Sigmoid colon (tissue), 7 donors: ENCODE measurements around the gene XKR3. TPM values are rescaled to one million over a fixed set of nuclear protein-coding genes. Genes with fewer than 3 reads are reported as not detected.

Experiments used
- DNase-seq: peaks from one replicate; pipeline ENCODE4 v3.0.0-alpha.2; 2019
- H3K27ac ChIP-seq, 4 donors: fragments of 200-600 bp; sonication (generic); one replicate each; pipeline ENCODE4 v1.5.1; 2016 to 2019; ENCODE audit warnings: mild to moderate bottlenecking in 1 of 4
- H3K27me3 ChIP-seq, 3 donors: fragments of 200-600 bp; sonication (generic); one replicate each; pipeline ENCODE4 v1.5.1; 2019; ENCODE audit warnings: mild to moderate bottlenecking in 1 of 3
- H3K36me3 ChIP-seq, 4 donors: fragments of 200-600 bp; sonication (generic); one replicate each; pipeline ENCODE4 v1.5.1; 2016 to 2019
- H3K4me1 ChIP-seq, 4 donors: fragments of 200-600 bp; sonication (generic); one replicate each; pipeline ENCODE4 v1.5.1; 2017 to 2019
- H3K4me3 ChIP-seq, 4 donors: fragments of 200-600 bp; sonication (generic); one replicate each; pipeline ENCODE4 v1.5.1; 2017 to 2019; ENCODE audit warnings: mild to moderate bottlenecking in 2 of 4, moderate library complexity in 1 of 4
- H3K9me3 ChIP-seq, 4 donors: fragments of 200-600 bp in 3 of 4; sonication (generic) in 3 of 4; one replicate each; pipeline versions ENCODE4 v1.5.1 to v1.6.1; 2013 to 2019
- CTCF ChIP-seq, 4 experiments: fragments of 450-650 bp in 3 of 4; fragments of 200-600 bp in 1 of 4; IDR thresholded peaks; one replicate each; pipeline ENCODE4 v1.5.1; 2016 to 2019; ENCODE audit warnings: antibody characterized with exemption in 4 of 4, mild to moderate bottlenecking in 3 of 4, moderate library complexity in 2 of 4
- EP300 ChIP-seq, 4 donors: sonication (generic); formaldehyde crosslinking; IDR thresholded peaks; one replicate each; pipeline ENCODE4 v1.6.1; 2017; ENCODE audit warnings: antibody characterized with exemption in 4 of 4
- POLR2A ChIP-seq, 2 donors: fragments of 450-650 bp; IDR thresholded peaks; one replicate each; pipeline ENCODE4 v1.6.1; 2016; ENCODE audit warnings: antibody characterized with exemption in 2 of 2, mild to moderate bottlenecking in 2 of 2, moderate library complexity in 2 of 2
- POLR2AphosphoS5 ChIP-seq, 4 donors: sonication (generic); formaldehyde crosslinking; IDR thresholded peaks; one replicate each; pipeline ENCODE4 v1.6.1; 2017; ENCODE audit warnings: antibody characterized with exemption in 4 of 4
- WGBS, 2 donors: extraction: QIAGEN DNeasy Blood & Tissue Kit; methylation state at CpG; one replicate each; pipeline ENCODE4 v1.1.7; 2013; 5-methylcytosine and 5-hydroxymethylcytosine counted together
- intact Hi-C: fragments of 100-400 bp; cut with DNase I; formaldehyde crosslinking; loops from one replicate; pipeline ENCODE4 v1.15.1; 2023
- polyA plus RNA-seq, 3 donors: library from polyadenylated mRNA; stranded (reverse); fragments of 200-250 nt; gene quantifications; one replicate each; pipeline ENCODE4 v1.2.3, GENCODE V29; 2013
- total RNA-seq, 4 donors: library from RNA; depleted of rRNA; stranded (reverse); fragments of >200 nt; gene quantifications; one replicate each; pipeline ENCODE4 v1.1.0, GENCODE V29; 2016
- donor health status: healthy with polysubstance abuse.
- donor health status: Bipolar disorder and iron deficiency.
- donor health status: healthy.

XKR3 gene
- total and polyA plus RNA-seq, 7 donors, result 0.60 TPM; not detected in 6

GRCh38 chr22:16783930-16784354 lies 41.3 kb downstream of the XKR3 start:
- intact Hi-C loops, result no loop called here
- no peak for TF ChIP-seq POLR2AphosphoS5 (IDR thresholded peaks at IDR 0.05)
- TF ChIP-seq CTCF (IDR thresholded peaks at IDR 0.05), result no peak
- no peak for TF ChIP-seq POLR2A (IDR thresholded peaks at IDR 0.05)
- no peak for TF ChIP-seq EP300 (IDR thresholded peaks at IDR 0.05)
- Histone ChIP-seq H3K27me3 (no peaks in the 10 kb centered on the region), H3K27ac (no peak overlapping the region), H3K9me3 (no peaks in the 10 kb centered on the region), H3K4me3 (no peak overlapping the region), H3K4me1 (no peaks in the 10 kb centered on the region), H3K36me3 (no peaks in the 10 kb centered on the region)
- DNase-seq, result no peak
- 79 to 80% methylated on average over 8 of the region's 8 CpGs for WGBS, 2 donors

GRCh38 chr22:16783453-16783852 lies 41.8 kb downstream of the XKR3 start:
- TF ChIP-seq EP300 (IDR thresholded peaks at IDR 0.05) (no peak), POLR2A (IDR thresholded peaks at IDR 0.05) (no peak), CTCF (IDR thresholded peaks at IDR 0.05) (no peak), POLR2AphosphoS5 (IDR thresholded peaks at IDR 0.05) (no peak)
- H3K4me3 ChIP-seq, result no peak overlapping the region
- H3K27ac ChIP-seq, result no peak overlapping the region
- no peaks in the 10 kb centered on the region for H3K9me3 ChIP-seq
- WGBS, 2 donors, result 83 to 88% methylated on average over 4 of the region's 4 CpGs
- DNase-seq, result no peak
- intact Hi-C loops, result no loop called here
- no peaks in the 10 kb centered on the region for H3K36me3 ChIP-seq
- H3K4me1 ChIP-seq, result no peaks in the 10 kb centered on the region
- H3K27me3 ChIP-seq, result no peaks in the 10 kb centered on the region

- no peak for TF ChIP-seq POLR2AphosphoS5 (IDR thresholded peaks at IDR 0.05)
- TF ChIP-seq EP300 (IDR thresholded peaks at IDR 0.05), result no peak
- TF ChIP-seq CTCF (IDR thresholded peaks at IDR 0.05), result no peak
- no peak for TF ChIP-seq POLR2A (IDR thresholded peaks at IDR 0.05)
- no peak for DNase-seq
- H3K27me3 ChIP-seq, result no peaks in the 10 kb centered on the region
These were observed 43.4 kb downstream of the XKR3 start for GRCh38 chr22:16781764-16782329.

GRCh38 chr22:16781074-16781763 lies 44.0 kb downstream of the XKR3 start:
- H3K36me3 ChIP-seq, result no peaks in the 10 kb centered on the region
- H3K27me3 ChIP-seq, result no peaks in the 10 kb centered on the region
- WGBS, 2 donors, result 77 to 84% methylated on average over 11 of the region's 11 CpGs
- no peak overlapping the region for H3K4me3 ChIP-seq
- peaks cover 0 to 3% (median 0%) of the 10 kb centered on the region in 4 donors for H3K9me3 ChIP-seq
- H3K4me1 ChIP-seq, result no peaks in the 10 kb centered on the region
- intact Hi-C loops, result no loop called here
- DNase-seq, result no peak
- no peak overlapping the region for H3K27ac ChIP-seq
- TF ChIP-seq CTCF (IDR thresholded peaks at IDR 0.05) (no peak), EP300 (IDR thresholded peaks at IDR 0.05) (no peak), POLR2A (IDR thresholded peaks at IDR 0.05) (no peak), POLR2AphosphoS5 (IDR thresholded peaks at IDR 0.05) (no peak)

More at GRCh38 chr22:16781764-16782329, 43.4 kb downstream of the XKR3 start:
- no peaks in the 10 kb centered on the region for H3K36me3 ChIP-seq
- H3K4me1 ChIP-seq, result no peaks in the 10 kb centered on the region
- H3K4me3 ChIP-seq, result no peak overlapping the region
- peaks cover 0 to 3% (median 0%) of the 10 kb centered on the region in 4 donors for H3K9me3 ChIP-seq
- 43 to 63% methylated on average over 2 of the region's 2 CpGs for WGBS, 2 donors
- intact Hi-C loops, result no loop called here
- H3K27ac ChIP-seq, result no peak overlapping the region
